H1 (cell line): ENCODE results near the gene SPDEF. TPM values are rescaled to one million over a fixed set of nuclear protein-coding genes. Genes with fewer than 3 reads are reported as not detected.

Source experiments
- BCL11A ChIP-seq, 2 experiments: IDR thresholded peaks; one replicate each; pipeline ENCODE4 v1.6.1; 2011; ENCODE audit warnings: low read depth in 2 of 2, low read length in 2 of 2, mild to moderate bottlenecking in 2 of 2
- CBX8 ChIP-seq: fragments of 300-800, 300-1000 bp; sonication (generic); IDR thresholded peaks from 2 replicates; pipeline ENCODE4 v1.7.1; 2016; ENCODE audit warnings: low read depth, low read length, borderline replicate concordance
- CEBPB ChIP-seq: IDR thresholded peaks from 2 replicates; pipeline ENCODE4 v1.6.1; 2012; ENCODE audit warnings: low read depth, low read length
- CHD7 ChIP-seq: fragments of 300-600 bp; sonication (generic); IDR thresholded peaks from 2 replicates; pipeline ENCODE4 v1.7.1; 2012; ENCODE audit warnings: low read length, moderate library complexity, mild to moderate bottlenecking, inconsistent platforms; ENCODE audit not compliant: insufficient replicate concordance
- EZH2 ChIP-seq: fragments of 200-600 bp; sonication (generic); IDR thresholded peaks from 2 replicates; pipeline ENCODE4 v1.7.1; 2012; ENCODE audit warnings: low read depth, mild to moderate bottlenecking, moderate library complexity, low read length, inconsistent platforms; ENCODE audit not compliant: severe bottlenecking
- RAD21 ChIP-seq, 2 experiments: IDR thresholded peaks in 1 of 2; conservative IDR thresholded peaks in 1 of 2; 2 replicates each; pipeline ENCODE4 v1.6.1; 2011; ENCODE audit warnings: low read depth in 2 of 2, low read length in 2 of 2, improper control_type of control experiment in 1 of 2, inconsistent platforms in 1 of 2, mild to moderate bottlenecking in 1 of 2, moderate library complexity in 1 of 2
- RBBP5 ChIP-seq: IDR thresholded peaks from 2 replicates; pipeline ENCODE4 v1.7.1; 2012; ENCODE audit warnings: low read depth, mild to moderate bottlenecking, inconsistent platforms, low read length, moderate library complexity, borderline replicate concordance
- SP4 ChIP-seq: IDR thresholded peaks from 2 replicates; pipeline ENCODE4 v1.6.1; 2012; ENCODE audit warnings: low read length, inconsistent platforms
- USF2 ChIP-seq: IDR thresholded peaks from 2 replicates; pipeline ENCODE4 v1.6.1; 2011; ENCODE audit warnings: low read length, improper control_type of control experiment
- polyA plus RNA-seq, 7 experiments: library from polyadenylated mRNA; depleted of rRNA in 3 of 7; stranded (reverse) in 5 of 7; unstranded in 2 of 7; fragments of >200 nt in 5 of 7; fragments of 200-250 nt in 2 of 7; gene quantifications; 1 replicate in 5 of 7; 2 replicates in 1 of 7; 4 replicates in 1 of 7; pipeline versions ENCODE4 v1.2.1 to v1.2.3, GENCODE V29; 2011 to 2013; ENCODE audit warnings: missing spikeins in 2 of 7, mixed read lengths in 2 of 7
- total RNA-seq: library from RNA; stranded (reverse); fragmentation: NEBNext Ultra II Directional; extraction: Animal tissue kit (Norgen Biotek cat#: 25700); gene quantifications from 2 replicates; pipeline ENCODE4 v1.2.1, GENCODE V29; 2021

SPDEF gene
- total and polyA plus RNA-seq, 2 of the 8 experiments (the other 6 are each of a cell fraction or from before 2014, with no cell fraction given): 0.15 to 0.30 TPM

- TF ChIP-seq CHD7 (no peak), RAD21 (IDR thresholded peaks at IDR 0.05 in 1 of 2, conservative IDR thresholded peaks at IDR 0.05 in 1 of 2; ENCODE audit: low read depth in 2 of 2, low read length in 2 of 2) (no peak; a peak in 1 of 4 replicates), CBX8 (no peak), USF2 (no peak), SP4 (no peak), CEBPB (no peak), BCL11A (IDR thresholded peaks at IDR 0.05; ENCODE audit: low read depth in 2 of 2, low read length in 2 of 2) (no peak), RBBP5 (no peak), EZH2 (no peak)
These were observed 18.1 kb downstream of the SPDEF start (continued) for GRCh38 chr6:34537922-34538550.
